Heart left ventricle (tissue), 16 donors: Measurements from ENCODE around the gene LAMB3. TPM values are rescaled to one million over a fixed set of nuclear protein-coding genes. Genes with fewer than 3 reads are reported as not detected.

Source experiments
- ATAC-seq, 4 donors: fragments of 200-7000 bp; cut with Tn5 transposase; one replicate each; pipeline ENCODE4 v1.9.1; 2020 to 2022; ENCODE audit warnings: moderate library complexity in 4 of 4, mild to moderate bottlenecking in 3 of 4, moderate number of reproducible peaks in 1 of 4
- DNase-seq, 5 donors: peaks; one replicate each; pipeline ENCODE4 v3.0.0-alpha.2; 2020
- H3K27ac ChIP-seq, 12 donors: fragments of 200-600 bp; sonication (generic) in 4 of 12; one replicate each; pipeline versions ENCODE4 v1.5.0 to v1.8.0; 2016 to 2022; ENCODE audit warnings: mild to moderate bottlenecking in 2 of 12
- H3K27me3 ChIP-seq, 9 donors: fragments of 200-600 bp; sonication (generic) in 2 of 9; one replicate each; pipeline versions ENCODE4 v1.5.1 to v1.8.0; 2016 to 2022; ENCODE audit warnings: mild to moderate bottlenecking in 3 of 9
- H3K36me3 ChIP-seq, 9 donors: fragments of 200-600 bp; sonication (generic) in 2 of 9; one replicate each; pipeline versions ENCODE4 v1.5.0 to v1.8.0; 2018 to 2022; ENCODE audit warnings: mild to moderate bottlenecking in 2 of 9
- H3K4me1 ChIP-seq, 12 donors: fragments of 200-600 bp; sonication (generic) in 4 of 12; one replicate each; pipeline versions ENCODE4 v1.5.0 to v1.8.0; 2016 to 2022; ENCODE audit warnings: mild to moderate bottlenecking in 3 of 12
- H3K4me3 ChIP-seq, 12 donors: fragments of 200-600 bp; sonication (generic) in 4 of 12; one replicate each; pipeline versions ENCODE4 v1.5.0 to v1.8.0; 2017 to 2022; ENCODE audit warnings: mild to moderate bottlenecking in 9 of 12, moderate library complexity in 4 of 12
- H3K9me3 ChIP-seq, 12 donors: fragments of 200-600 bp; sonication (generic) in 4 of 12; one replicate each; pipeline versions ENCODE4 v1.5.0 to v1.8.0; 2016 to 2022; ENCODE audit warnings: mild to moderate bottlenecking in 1 of 12
- POLR2A ChIP-seq, 2 donors: fragments of 450-650 bp; IDR thresholded peaks; one replicate each; pipeline ENCODE4 v1.6.1; 2017; ENCODE audit warnings: antibody characterized with exemption in 2 of 2, mild to moderate bottlenecking in 2 of 2, moderate library complexity in 2 of 2
- WGBS, 4 donors: extraction: QIAGEN DNeasy Blood & Tissue Kit in 2 of 4; methylation state at CpG; one replicate each; pipeline versions ENCODE4 v1.1.5 to v1.1.7; 2013 to 2018; 5-methylcytosine and 5-hydroxymethylcytosine counted together
- intact Hi-C, 10 donors: fragments of 100-400 bp; cut with DNase I; formaldehyde crosslinking; loops; one replicate each; pipeline versions ENCODE4 v1.11.1 to v1.14.2; 2022
- polyA plus RNA-seq, 2 donors: library from polyadenylated mRNA; stranded (reverse); fragments of 200-250 nt; gene quantifications; one replicate each; pipeline ENCODE4 v1.2.3, GENCODE V29; 2013
- total RNA-seq, 9 donors: library from RNA; depleted of rRNA in 2 of 9; stranded (reverse); fragments of >200 nt in 2 of 9; fragmentation: NEBNext Ultra II Directional in 3 of 9; extraction: Animal tissue kit (Norgen Biotek cat#: 25700) in 3 of 9; gene quantifications; one replicate each; pipeline versions ENCODE4 v1.1.0 to v1.2.4, GENCODE V29; 2016 to 2023
- TF ChIP-seq, protein P1 (sequence below), 12 donors: fragments of 200-600 bp; sonication (generic) in 4 of 12; IDR thresholded peaks; one replicate each; pipeline versions ENCODE4 v1.5.0 to v1.8.0; 2018 to 2022; ENCODE audit warnings: antibody characterized with exemption in 12 of 12, mild to moderate bottlenecking in 5 of 12
- donor health status: ischemic (EF 13 %, LVEDD 7.1; RV severe dilation, severe dysfunction).
- donor health status: healthy with polysubstance abuse.
- donor health status: DM: no; HTN: yes; CAD: no.
- donor health status: DM: no; HTN: no; CAD: no.
- donor health status: ischemic (EF 25% LVEDD 6.9; RV normal size, moderate dysfunction).
- donor health status: ischemic (EF 25% LVEDD 5.7; RV mildly dilated, moderate dysfunction).
- donor health status: healthy.
- donor health status: DM: yes; HTN: yes; CAD: no.
- donor health status: ischemic (EF 35%, LVEDD 5.7; RV mildly dilated, moderate dysfunction).
- donor health status: nonischemic (EF 11% LVEDD 7.7; RV severe dilation, severe dysfunction).
- donor health status: DM: yes; HTN: yes; CAD: no.
- donor health status: PGD.
- donor health status: ischemic (EF 29% LVEDD 5.4; RV normal size, mild dysfunction).
- donor health status: nonischemic (EF 23%, LVEDD 6.1; RV moderate dilation, normal function).

The LAMB3 gene
- total and polyA plus RNA-seq, 11 donors: 0.83 to 7.4 (median 3.6) TPM

DNA sequence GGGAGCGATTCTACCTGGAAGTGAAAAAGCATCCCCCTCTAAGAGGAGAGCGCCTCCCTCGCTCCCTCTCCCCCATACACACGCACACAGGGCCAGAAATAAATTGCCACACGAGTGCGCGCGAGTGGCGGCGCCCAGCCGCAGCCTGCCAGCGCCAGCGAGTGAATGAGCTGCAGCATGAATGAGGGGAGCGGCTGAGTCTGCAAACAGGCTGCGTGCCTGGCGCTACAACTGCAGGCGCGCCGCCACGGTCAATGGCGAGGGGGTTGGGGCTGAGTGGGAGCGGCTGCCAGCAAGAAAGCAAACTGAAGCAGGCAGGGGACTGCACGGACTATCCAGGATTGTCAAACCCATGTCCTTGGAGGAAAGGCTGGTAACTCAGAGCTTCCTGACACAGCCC, 66.6 kb downstream of the LAMB3 start:
- H3K9me3 ChIP-seq: no peaks in the 10 kb centered on the region
- peaks cover 0 to 16% (median 8%) of the 10 kb centered on the region in 12 donors for H3K4me1 ChIP-seq
- peak overlapping the region in 3 of 12 donors; percentile 1 to 19 (median 6) for H3K4me3 ChIP-seq
- peaks cover 0 to 45% (median 9%) of the 10 kb centered on the region in 9 donors for H3K27me3 ChIP-seq
- TF ChIP-seq, protein P1, sequence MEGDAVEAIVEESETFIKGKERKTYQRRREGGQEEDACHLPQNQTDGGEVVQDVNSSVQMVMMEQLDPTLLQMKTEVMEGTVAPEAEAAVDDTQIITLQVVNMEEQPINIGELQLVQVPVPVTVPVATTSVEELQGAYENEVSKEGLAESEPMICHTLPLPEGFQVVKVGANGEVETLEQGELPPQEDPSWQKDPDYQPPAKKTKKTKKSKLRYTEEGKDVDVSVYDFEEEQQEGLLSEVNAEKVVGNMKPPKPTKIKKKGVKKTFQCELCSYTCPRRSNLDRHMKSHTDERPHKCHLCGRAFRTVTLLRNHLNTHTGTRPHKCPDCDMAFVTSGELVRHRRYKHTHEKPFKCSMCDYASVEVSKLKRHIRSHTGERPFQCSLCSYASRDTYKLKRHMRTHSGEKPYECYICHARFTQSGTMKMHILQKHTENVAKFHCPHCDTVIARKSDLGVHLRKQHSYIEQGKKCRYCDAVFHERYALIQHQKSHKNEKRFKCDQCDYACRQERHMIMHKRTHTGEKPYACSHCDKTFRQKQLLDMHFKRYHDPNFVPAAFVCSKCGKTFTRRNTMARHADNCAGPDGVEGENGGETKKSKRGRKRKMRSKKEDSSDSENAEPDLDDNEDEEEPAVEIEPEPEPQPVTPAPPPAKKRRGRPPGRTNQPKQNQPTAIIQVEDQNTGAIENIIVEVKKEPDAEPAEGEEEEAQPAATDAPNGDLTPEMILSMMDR (IDR thresholded peaks at IDR 0.05): peak in 5 of 12 donors; percentile 8 to 39 (median 20)
- TF ChIP-seq POLR2A (IDR thresholded peaks at IDR 0.05): no peak
- intact Hi-C loops: loop anchor here in 1 of 10 donors (5.0 kb wide), 1 partner anchor 37 kb away; no protein-coding TSS in a partner anchor
- 1 to 13% (median 2%) methylated on average over 15 to 23 of the region's 23 CpGs for WGBS, 4 donors
- ATAC-seq (peak; percentile 78 to 94 (median 91)), DNase-seq (peak; percentile 51 to 83 (median 68))
- no peak overlapping the region for H3K27ac ChIP-seq
- no peaks in the 10 kb centered on the region for H3K36me3 ChIP-seq

DNA sequence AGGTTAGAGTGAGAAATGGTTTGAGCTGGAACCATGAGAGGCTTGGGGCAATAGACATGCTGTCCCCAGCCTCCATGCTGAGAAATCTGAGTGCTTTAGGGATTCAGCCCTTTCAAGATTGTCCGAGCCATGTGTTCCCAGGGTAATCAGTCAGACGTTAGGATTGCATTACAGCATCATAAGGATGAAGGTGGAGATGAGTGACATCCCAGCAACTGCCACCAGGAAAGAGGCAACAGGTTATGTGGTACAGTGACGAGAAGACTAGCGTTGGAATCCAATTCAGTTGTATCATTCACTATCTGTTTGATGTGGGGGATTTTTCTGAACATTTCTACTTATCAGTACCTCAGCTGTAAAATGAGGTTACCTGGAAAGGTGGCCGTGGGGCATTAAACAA, 67.0 kb downstream of the LAMB3 start:
- peaks cover 0 to 14% (median 8%) of the 10 kb centered on the region in 12 donors for H3K4me1 ChIP-seq
- H3K27ac ChIP-seq: no peak overlapping the region
- H3K9me3 ChIP-seq: no peaks in the 10 kb centered on the region
- no peaks in the 10 kb centered on the region for H3K36me3 ChIP-seq
- DNase-seq (no peak), ATAC-seq (no peak)
- H3K27me3 ChIP-seq: peaks cover 0 to 46% (median 9%) of the 10 kb centered on the region in 9 donors
- H3K4me3 ChIP-seq: no peak overlapping the region
- TF ChIP-seq POLR2A (IDR thresholded peaks at IDR 0.05): no peak
- TF ChIP-seq, protein P1 (IDR thresholded peaks at IDR 0.05): no peak
- intact Hi-C loops: loop anchor here in 1 of 10 donors (5.0 kb wide), 1 partner anchor 37 kb away; no protein-coding TSS in a partner anchor
- 48 to 61% (median 53%) methylated on average over 5 of the region's 5 CpGs for WGBS, 4 donors

DNA sequence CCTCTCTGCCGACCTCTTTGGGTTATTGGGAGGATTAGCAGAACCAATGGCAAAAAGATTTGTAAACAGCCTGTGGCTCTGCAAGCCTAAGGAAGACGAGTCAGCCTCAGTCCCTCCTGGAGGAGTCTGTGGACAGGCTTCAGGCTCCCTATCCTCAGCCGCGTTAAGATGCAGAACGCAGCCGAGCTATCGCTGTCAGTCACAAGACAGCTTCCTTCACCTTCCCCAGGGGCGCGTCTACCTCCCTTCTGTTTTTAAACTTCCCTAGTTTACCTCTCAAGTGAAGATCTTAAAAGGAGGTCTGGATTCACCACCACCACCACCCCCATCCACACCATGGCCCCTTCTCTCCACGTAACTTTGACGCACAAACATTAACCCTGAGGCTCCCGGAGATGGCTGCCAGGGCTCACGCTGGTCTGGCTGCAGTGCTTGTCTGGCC, 68.0 kb downstream of the LAMB3 start:
- ATAC-seq: no peak
- Histone ChIP-seq H3K27me3 (peaks cover 0 to 48% (median 14%) of the 10 kb centered on the region in 9 donors), H3K4me3 (no peak overlapping the region), H3K27ac (no peak overlapping the region), H3K36me3 (no peaks in the 10 kb centered on the region), H3K9me3 (no peaks in the 10 kb centered on the region), H3K4me1 (peaks cover 0 to 13% (median 8%) of the 10 kb centered on the region in 12 donors)
- no peak for DNase-seq
- intact Hi-C loops: loop anchor here in 1 of 10 donors (5.0 kb wide), 1 partner anchor 163 kb away; no protein-coding TSS in a partner anchor
- 43 to 58% (median 47%) methylated on average over 13 of the region's 13 CpGs for WGBS, 4 donors
- no peak for TF ChIP-seq POLR2A (IDR thresholded peaks at IDR 0.05)
- TF ChIP-seq, protein P1 (IDR thresholded peaks at IDR 0.05): no peak

DNA sequence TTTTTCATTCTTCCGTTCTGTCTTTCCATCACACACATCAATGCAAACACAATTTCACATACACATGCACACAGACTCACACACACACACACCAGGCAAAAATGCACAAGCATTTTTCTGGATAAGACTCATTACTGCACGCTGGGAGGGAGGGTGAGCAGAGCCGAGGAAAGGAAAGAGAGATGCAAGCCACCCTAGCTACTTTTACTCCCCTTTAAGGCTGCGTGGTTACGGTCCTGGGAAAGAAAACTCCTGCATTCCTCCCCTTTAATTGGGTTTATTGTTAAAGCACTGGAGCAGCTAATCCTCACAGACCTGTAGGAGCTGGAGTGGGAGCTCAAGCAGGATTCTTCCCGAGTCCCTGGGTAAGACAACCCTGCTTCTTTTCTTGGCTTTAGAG, 68.8 kb downstream of the LAMB3 start, which contains the start of gene CAMK1G:
CAMK1G (plus strand) TSS at position 307 of the 400 bp plus-strand sequence. CDS start 11,270 bp downstream, outside the sequence.
- H3K27me3 ChIP-seq: peaks cover 0 to 48% (median 14%) of the 10 kb centered on the region in 9 donors

More for the DNA sequence above, 68.8 kb downstream of the LAMB3 start, which contains the start of gene CAMK1G:
- TF ChIP-seq, protein P1 (IDR thresholded peaks at IDR 0.05): no peak
- no peak for TF ChIP-seq POLR2A (IDR thresholded peaks at IDR 0.05)
- H3K36me3 ChIP-seq: no peaks in the 10 kb centered on the region
- WGBS, 4 donors: 29 to 41% (median 36%) methylated on average over 6 of the region's 6 CpGs
- H3K4me1 ChIP-seq: peaks cover 0 to 13% (median 8%) of the 10 kb centered on the region in 12 donors
- H3K9me3 ChIP-seq: no peaks in the 10 kb centered on the region
- intact Hi-C loops: loop anchor here in 1 of 10 donors (5.0 kb wide), 1 partner anchor 164 kb away; no protein-coding TSS in a partner anchor
- H3K4me3 ChIP-seq: no peak within 1 kb of the TSS
- no peak within 1 kb of the TSS for H3K27ac ChIP-seq
- no peak for ATAC-seq
- no peak for DNase-seq
